ENCODE data around the gene C10orf143. TPM values are rescaled to one million over a fixed set of nuclear protein-coding genes. Genes with fewer than 3 reads are reported as not detected.
A peak's percentile ranks its signal among the peaks of the same experiment; 100 is the strongest.
"Not testable (repeated sequence)": the region's sequence is repeated elsewhere in the genome, so short reads cannot be mapped to it uniquely, and the experiment has no call there.

C10orf143 gene
- polyA plus RNA-seq (2012; ENCODE audit: insufficient read depth, insufficient read length): 7.5 TPM

DNA sequence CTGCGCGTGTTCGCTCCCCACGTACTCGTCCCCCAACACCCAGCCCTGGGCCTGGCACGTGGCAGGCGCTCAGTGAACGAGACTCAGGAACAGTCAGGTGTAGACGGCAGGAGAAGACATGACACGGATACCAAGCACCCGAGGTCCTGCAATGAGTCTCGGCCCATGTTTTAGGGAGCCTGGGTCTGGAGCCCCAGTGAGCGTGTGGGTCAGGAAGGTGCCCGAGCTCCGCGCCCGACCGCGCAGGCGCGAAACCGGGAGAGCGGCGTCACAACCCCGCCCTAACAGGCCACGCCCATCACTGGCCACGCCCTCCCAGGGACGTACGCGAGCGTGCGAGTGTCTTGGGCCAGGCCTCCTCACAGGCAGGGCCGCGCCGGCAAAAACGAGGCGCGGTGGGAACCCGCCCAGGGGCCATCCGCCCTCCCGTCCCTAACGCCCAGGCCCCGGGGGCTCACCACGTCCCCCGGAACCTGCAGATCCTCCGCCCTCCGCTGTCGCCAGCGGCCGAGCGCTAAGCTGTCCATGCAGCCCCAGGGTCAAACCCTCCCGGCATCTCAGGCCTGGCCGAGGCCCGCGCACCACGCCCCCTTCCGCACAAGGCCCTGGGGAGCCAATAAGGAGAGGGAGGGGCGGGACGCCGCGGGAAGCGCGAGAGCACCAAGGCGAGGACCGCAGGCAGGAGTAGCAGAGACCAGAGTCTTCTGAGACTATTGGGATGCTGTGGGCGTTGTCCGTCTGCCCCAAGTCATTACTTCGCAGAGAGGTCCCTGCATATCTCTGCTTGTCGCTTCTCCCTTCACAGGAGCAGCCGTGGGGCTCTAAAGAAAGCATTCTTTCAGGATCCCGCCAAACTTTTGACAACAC lies at the start of gene C10orf143:
Gene C10orf143 (minus strand): TSS at position 585 of the 867 bp plus-strand sequence. CDS start 58 bp downstream, at position 527.
- DNase-seq (ENCODE audit: low read depth, low spot score): peak; percentile 92
- H3K4me3 ChIP-seq (ENCODE audit: low read length): peak within 1 kb of the TSS; percentile 97

DNA sequence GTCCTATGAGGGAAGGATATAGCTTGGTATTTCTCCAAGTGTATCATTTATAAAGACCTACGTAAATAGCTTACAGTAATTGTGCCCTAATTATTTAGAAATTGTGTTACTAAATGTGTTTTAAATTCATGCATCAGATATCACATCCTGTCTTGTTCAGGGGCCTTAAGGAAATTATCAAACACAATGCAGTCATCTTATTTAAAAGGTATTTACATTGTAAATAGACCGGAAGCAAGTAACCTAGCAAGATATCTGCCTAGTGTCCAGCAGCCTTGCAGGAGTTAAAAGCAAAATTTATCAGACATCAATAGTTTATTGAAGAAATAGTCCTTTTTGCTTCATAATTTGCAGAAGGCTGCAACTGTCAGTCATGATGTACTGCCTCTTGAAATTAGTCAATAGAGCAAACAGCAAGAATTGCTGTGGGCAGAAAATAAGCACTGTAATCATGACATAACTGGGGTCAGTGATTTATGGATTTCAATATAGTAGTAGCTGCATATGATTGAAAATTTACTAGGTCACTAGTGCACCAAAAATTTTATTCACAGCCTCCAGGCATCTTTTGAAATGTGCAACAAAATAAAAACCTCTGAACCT lies 48.7 kb upstream of the C10orf143 start:
- DNase-seq (ENCODE audit: low read depth, low spot score): no peak
- no peak overlapping the region for H3K4me3 ChIP-seq (ENCODE audit: low read length)

DNA sequence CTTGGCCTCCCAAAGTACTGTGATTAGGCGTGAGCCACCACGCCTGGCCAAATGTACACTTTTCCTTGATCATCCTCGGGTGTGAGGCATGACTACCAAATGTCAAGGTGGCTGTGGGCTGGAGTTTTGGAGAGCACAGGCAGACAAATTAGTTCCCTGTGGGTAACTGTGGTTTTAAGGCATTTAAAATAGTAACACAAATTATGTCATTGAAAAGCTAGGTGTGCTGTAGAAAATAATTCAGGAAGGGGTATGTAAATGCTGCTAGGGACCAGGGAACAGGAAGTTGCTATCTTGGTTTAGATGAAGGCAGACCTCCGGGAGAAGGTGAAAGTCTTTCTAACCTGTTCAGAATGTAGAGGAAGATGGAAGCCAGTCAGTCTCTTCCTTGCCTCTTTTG lies 35.4 kb upstream of the C10orf143 start:
- DNase-seq (ENCODE audit: low read depth, low spot score): no peak
- H3K4me3 ChIP-seq (ENCODE audit: low read length): no peak overlapping the region

DNA sequence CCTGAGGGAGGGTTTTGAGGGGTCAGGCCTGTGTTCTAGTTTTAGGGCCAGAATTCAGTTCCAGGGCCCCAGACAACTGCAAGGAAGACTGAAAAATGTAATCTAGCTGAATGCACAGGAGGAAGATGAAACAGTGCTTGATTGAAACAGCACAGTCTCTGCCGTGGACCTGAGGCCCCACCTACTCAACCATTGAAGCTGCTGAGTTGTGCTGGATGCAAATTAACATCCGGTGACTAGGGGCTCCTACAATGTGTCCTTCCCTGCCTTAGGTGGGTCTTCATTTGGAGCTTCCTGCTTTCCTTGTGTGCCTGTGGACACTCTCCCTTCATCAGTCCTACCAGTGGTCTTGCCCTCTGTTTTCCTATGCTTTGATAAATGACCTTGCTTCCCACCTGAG lies 31.2 kb upstream of the C10orf143 start:
- DNase-seq (ENCODE audit: low read depth, low spot score): peak; percentile 44
- no peak overlapping the region for H3K4me3 ChIP-seq (ENCODE audit: low read length)

DNA sequence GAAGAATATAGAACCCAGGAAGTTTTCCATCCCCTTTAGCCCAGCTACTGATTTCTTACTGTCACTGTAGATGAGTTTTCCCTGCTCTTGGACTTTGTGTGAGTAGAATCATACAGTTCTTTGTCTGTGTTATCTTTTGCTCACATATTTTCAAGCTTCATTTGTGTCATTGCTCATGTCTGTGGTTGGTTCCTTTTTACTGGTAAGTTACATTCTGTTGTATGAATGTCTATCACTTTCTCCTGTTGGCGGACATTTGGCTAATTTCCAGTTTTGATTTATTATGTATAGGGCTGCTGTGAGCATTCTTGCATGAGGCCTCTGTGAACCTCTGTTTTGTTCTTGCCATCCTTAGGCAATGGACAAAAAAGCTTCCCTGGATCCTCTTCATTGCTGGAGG lies 30.8 kb upstream of the C10orf143 start:
- H3K4me3 ChIP-seq (ENCODE audit: low read length): no peak overlapping the region
- no peak for DNase-seq (ENCODE audit: low read depth, low spot score)

DNA sequence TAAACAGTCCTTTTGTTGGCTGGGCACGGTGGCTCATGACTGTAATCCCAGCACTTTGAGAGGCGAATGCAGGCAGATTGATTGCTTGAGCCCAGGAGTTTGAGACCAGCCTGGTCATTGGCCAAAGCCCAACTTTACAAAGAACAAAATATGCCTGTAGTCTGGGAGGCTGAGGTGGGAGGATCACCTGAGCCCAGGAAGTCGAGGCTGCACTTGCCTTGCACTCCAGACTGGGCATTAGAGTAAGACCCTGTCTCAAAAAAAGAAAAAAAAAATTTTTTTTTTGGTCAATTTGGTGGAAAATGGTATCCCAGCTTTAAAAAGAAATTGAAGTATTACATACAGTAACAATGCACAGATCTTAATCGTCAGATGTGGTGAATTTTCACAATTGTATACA lies 30.4 kb upstream of the C10orf143 start:
- no peak for DNase-seq (ENCODE audit: low read depth, low spot score)
- H3K4me3 ChIP-seq (ENCODE audit: low read length): no peak overlapping the region

DNA sequence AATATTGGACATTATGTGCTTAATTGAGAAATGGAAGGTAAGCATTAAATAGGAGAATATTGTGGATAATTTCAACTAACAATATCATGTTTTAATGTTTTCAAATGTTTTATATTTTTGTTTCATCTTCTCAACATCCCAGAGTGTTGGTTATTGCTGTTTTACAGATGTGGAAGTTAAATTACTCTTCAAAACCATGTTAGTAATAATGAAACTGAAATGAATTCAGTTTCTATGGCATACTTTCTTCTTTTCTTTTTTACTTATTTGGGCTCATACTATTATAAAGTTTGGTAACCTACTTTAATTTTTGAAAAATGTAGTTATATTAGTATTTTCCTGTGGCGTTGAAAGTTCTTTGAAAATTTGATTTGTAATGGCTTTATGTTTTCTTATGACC lies 29.8 kb upstream of the C10orf143 start:
- no peak overlapping the region for H3K4me3 ChIP-seq (ENCODE audit: low read length)
- DNase-seq (ENCODE audit: low read depth, low spot score): no peak

DNA sequence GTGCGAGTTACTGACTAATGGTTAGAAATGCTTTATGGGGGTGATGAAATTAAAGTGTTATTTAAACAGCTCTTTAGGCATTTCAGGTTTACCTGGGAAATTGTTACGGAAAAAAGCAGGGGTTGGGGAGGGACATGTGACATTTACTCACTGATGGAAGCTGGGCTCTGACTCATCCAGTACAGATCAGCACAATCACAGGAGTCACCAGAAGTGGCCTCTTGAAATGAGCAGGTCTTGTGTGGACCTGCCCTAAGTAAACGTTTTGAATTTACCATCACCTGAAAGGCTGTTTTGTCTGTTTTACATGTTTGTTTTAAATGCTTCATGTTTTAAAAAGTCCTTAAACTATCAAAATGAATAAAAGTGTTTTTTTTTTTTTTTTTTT lies 27.8 kb upstream of the C10orf143 start:
- no peak overlapping the region for H3K4me3 ChIP-seq (ENCODE audit: low read length)
- DNase-seq (ENCODE audit: low read depth, low spot score): no peak

DNA sequence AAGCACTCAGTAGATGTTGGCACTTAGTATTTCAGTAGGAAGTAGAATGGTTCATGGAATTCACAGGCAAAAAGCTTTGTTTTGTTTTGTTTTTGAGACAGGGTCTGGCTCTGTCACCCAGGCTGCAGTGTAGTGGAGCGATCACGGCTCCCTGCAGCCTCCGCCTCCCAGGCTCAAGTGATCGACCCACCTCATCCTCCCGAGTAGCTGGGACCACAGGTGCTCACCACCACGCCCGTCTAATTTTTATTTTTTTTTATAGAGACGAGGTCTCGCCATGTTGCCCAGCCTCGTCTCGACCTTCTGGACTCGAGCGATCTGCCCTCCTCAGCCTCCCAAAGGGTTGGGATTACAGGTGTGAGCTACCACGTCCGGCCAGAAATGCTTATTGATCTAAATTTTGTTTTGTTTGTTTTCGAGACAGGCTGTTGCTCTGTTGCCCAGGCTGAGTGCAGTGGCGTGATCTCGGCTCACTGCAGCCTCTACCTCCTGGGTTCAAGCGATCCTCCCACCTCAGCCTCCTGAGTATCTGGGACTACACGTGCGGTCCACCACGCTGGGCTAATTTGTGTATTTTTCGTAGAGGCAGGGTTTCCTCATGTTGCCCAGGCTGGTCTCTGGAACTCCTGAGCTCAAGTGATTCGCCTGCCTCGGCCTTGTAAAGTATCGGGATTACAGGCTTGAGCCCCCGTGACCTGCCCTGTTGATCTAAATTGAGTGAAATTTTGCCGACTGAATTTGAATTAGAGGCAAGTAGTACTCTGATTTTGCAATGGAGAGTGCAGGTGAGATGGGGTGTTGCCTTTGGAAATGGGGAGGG lies 27.2 kb upstream of the C10orf143 start:
- peak overlapping the region; percentile 77 for H3K4me3 ChIP-seq (ENCODE audit: low read length)
- no peak for DNase-seq (ENCODE audit: low read depth, low spot score)

DNA sequence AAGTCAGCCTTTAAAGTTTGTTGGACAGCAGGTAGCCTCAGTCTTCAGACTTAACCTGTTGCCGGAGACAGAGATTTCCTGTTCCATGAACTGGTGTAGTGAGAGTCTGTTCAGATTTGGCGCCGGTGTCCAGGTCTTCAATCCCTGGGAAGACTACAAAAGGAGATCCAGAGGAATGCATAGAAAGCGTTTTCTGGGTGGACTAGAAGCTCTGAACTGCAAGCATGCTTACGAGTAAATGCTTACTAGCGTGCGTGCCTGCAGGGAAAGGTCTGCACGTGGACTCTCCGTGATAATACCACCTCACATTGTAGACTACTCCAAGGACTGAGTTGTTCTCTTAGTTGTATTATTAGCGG lies 26.4 kb upstream of the C10orf143 start:
- peak overlapping the region; percentile 77 for H3K4me3 ChIP-seq (ENCODE audit: low read length)
- no peak for DNase-seq (ENCODE audit: low read depth, low spot score)

DNA sequence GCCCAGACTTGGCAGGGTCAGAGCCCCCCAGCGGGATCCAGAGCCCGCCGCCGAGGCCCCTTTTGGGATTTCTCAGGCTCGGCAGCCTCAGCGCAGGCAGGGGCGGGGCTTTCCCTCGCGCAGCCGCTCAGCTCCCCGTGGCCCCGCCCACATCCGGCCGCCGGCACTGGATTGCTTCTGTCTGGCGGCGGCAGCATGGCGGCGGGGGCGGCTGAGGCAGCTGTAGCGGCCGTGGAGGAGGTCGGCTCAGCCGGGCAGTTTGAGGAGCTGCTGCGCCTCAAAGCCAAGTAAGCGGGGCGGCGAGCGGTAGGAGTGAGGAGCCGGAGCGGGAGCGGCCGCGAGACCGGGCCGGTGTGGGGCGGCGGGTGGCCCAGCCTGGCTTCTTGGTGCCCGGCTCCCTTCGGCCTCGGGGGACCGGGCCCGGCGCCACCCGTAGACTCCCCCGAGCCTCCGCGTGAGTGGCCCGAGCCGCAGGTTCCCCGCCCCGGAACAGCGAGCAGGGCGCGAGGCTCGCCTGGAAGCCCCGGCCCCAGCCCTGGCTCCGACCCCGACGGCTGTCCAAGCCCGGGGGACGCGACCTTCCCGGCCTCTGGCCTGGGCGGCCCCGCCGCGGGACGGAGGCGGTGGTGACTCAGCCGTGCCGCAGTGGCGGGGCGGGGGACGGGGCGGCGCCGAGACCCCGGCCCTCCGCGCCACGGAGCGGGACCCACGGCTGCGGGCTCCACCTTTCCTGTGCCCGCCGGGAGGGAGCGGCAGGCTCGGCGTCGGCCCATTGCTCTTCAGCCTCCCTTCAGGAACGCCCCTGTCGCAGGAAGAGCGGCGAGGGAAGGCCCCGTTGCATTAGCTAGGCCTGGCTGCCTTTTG lies 25.8 kb upstream of the C10orf143 start, which contains the start of gene GLRX3:
Gene GLRX3 (plus strand): TSS at position 166 of the 864 bp plus-strand sequence. CDS start 30 bp downstream, at position 196.
- DNase-seq (ENCODE audit: low read depth, low spot score): peak; percentile 60
- peak within 1 kb of the TSS; percentile 77 for H3K4me3 ChIP-seq (ENCODE audit: low read length)

DNA sequence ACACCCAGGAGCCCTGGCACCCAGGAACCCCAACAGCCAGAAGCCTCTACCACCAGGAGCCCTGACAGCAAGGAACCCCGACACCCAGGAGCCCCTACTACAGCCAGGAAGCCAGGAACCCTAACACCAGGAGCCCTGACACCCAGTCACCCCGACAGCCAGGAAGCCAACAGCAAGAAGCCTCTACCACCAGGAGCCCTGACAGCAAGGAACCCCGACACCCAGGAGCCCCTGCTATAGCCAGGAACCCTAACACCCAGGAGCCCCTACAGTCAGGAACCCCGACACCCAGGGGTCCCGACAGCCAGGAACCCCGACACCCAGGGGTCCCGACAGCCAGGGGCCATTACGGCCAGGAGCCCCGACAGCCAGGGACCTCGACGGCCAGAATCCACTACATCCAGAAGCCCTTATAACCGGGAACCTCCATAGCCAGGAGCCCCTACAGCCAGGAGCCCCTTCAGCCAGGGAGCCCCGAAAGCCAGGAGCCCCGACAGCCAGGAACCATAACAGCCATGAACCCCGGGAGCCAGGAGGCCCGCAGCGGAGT lies 25.1 kb upstream of the C10orf143 start:
- DNase-seq (ENCODE audit: low read depth, low spot score): no peak
- peak overlapping the region; percentile 77 for H3K4me3 ChIP-seq (ENCODE audit: low read length)

DNA sequence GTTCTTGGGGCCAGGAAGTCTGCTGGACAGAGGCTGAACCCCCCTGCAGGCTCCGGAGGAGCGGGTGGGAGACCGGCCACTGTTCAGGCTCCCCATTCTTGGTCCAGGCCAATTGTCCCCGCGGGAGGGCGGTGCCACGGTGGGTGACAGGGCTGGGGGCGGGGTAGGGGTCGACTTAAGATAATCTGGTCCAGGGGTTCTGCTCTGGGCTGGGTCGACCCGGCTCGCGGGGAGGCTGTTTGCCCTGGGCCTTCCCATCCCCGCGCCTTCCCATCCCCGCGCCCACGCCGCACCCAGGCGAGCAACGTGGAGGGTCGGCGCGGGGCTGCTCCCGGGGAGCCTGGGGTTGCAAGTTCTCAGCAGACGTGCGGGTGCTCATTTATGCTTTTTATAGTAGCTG lies 18.3 kb upstream of the C10orf143 start:
- DNase-seq (ENCODE audit: low read depth, low spot score): no peak
- no peak overlapping the region for H3K4me3 ChIP-seq (ENCODE audit: low read length)

DNA sequence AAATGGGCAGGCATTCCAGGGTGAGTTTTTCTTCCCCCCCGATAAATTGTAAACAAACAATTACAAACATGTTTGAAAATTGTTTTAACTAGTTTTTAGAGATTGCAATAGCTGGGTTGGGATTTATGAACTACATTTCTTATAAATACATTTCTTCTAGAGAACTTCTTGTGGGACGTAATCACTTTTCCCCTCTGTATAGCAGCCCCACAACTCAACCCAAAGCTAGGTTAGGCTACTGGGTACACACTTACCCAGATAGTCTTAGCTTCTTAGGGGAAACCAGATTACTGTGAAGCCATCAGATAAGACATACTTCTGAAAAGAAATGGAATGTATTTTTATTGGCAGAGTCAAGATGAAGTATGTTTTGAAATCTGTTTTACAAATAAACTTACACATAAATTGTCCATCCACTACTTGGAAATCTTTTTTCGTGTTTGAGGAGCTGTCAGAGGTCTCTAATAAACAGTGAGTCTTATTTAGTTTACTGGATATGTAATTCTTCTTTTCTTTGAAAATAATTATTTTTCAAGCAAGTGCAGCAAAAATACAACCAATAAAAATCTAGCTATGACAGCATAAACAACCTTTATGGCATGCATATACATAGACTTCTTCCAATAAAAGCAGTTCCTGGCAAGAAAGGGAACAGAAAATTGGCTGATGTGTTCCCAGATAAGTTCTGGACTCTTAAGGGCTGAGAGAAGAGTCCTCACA lies 17.6 kb upstream of the C10orf143 start:
- DNase-seq (ENCODE audit: low read depth, low spot score): no peak
- H3K4me3 ChIP-seq (ENCODE audit: low read length): no peak overlapping the region

DNA sequence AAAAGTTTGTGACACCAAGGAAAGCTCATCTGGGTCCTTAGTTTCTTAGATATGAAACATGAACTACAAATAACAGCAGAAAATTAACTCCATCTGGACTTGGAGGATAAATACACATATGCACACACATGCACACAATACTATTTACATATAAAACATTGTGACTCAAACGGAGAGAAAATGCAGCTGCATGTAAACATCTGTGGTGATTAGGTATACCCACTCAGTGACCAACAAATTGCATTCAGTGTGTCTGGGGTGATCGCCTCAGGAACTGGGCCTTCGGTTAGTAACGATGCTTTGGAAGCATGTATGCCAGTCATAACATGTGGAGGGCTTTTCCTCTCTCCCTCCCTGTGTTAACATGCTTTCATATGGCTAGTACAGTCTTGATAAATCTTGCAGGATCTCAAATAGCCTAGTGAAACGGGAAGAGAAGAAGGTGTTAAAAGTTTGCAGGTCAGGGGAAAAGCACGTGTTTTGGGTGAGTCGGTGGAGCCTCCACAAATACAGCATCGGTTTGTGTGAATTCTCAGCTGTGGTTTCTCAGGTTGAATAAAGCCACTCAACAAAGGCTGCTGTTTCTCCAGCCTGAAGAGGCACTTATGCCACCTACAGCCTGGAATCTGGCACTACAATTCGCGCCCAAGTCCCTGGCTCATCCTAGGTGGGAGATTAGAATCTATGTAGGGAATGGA lies 16.9 kb upstream of the C10orf143 start:
- no peak overlapping the region for H3K4me3 ChIP-seq (ENCODE audit: low read length)
- DNase-seq (ENCODE audit: low read depth, low spot score): peak; percentile 78

DNA sequence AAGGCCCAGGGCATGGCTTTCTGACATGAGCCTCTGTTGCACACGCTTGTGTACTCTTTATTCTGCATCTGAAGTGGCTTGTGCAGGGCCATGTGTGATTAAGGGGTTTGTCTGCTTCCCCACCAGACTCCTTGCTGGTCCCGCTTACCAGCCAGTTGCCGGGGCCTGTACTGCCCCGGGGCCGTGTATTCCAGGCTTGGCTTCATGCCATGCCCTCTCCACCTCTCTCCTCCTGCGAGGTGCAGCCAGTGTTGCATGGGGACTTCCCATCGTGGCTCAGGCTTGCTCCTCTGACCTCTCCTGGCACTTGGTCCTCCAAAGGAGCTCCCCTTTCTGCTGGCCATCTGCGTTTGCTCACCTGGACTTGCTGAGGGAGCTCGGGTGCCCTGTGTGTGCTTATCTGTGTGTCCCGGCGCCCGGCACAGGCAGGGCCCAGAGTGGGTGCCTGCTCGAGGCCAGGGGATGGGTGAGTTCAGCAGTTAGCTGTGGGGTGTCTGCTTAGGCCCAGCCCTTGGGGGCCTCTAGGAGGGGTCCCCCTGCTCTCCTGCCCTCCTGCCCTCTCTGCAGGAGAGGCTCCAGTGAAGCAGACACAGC lies 11.0 kb upstream of the C10orf143 start:
- no peak overlapping the region for H3K4me3 ChIP-seq (ENCODE audit: low read length)
- DNase-seq (ENCODE audit: low read depth, low spot score): no peak

DNA sequence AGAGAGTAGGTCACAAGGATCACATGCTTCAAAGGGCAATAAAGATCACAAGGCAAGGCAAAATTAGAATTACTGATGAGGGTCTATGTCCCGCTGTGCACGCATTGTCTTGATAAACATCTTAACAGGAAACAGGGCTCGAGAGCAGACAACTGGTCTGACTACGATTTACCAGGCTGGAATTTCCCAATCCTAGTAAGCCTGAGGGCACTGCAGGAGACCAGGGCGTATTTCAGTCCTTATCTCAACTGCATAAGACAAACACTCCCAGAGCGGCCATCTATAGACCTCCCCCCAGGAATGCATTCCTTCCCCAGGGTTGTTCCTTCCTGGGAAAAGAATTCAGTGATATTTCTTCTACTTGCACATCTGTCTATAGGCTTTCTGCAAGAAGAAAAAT lies 6.9 kb upstream of the C10orf143 start:
- DNase-seq (ENCODE audit: low read depth, low spot score); H3K4me3 ChIP-seq (ENCODE audit: low read length): not testable (repeated sequence)
